ENCODE measurements around the gene RHOXF1. TPM values are rescaled to one million over a fixed set of nuclear protein-coding genes. Genes with fewer than 3 reads are reported as not detected.
"Not testable (repeated sequence)": the region's sequence is repeated elsewhere in the genome, so short reads cannot be mapped to it uniquely, and the experiment has no call there.

Gene RHOXF1
- total RNA-seq, 1 experiment from 2014 or later: 0.41 TPM

- ChIA-PET CTCF (no interaction called here), POLR2A (no interaction called here)
- intact Hi-C loops (cut with micrococcal nuclease; ENCODE audit: unreplicated experiment) (no loop called here), in situ Hi-C loops (cut with HindIII; ENCODE audit: low pct_unique_long_range_greater_than_20kb, low sequenced_read_pairs) (no loop called here)
- Histone ChIP-seq H3K4me1 (ENCODE audit: control insufficient read depth, insufficient read depth, low read length) (no peaks in the 10 kb centered on the region), H3K36me3 (ENCODE audit: control insufficient read depth, insufficient read depth, low read length) (no peaks in the 10 kb centered on the region), H3K27ac (ENCODE audit: low read length) (no peak overlapping the region), H3K4me3 (ENCODE audit: low read depth in 2 of 2, low read length in 2 of 2) (no peak overlapping the region), H3K27me3 (ENCODE audit: control insufficient read depth, insufficient read depth, low read length) (no peaks in the 10 kb centered on the region), H3K9me3 (ENCODE audit: control insufficient read depth, insufficient read depth, low read depth, low read length) (no peaks in the 10 kb centered on the region)
- ATAC-seq (no peak), DNase-seq (ENCODE audit: low read depth, low spot score) (no peak)
- TF ChIP-seq POLR2AphosphoS5 (IDR thresholded peaks at IDR 0.05; ENCODE audit: low read depth, low read length) (no peak), SIN3A (IDR thresholded peaks at IDR 0.05; ENCODE audit: borderline replicate concordance, insufficient read depth, low read depth, low read length) (no peak), REST (IDR thresholded peaks at IDR 0.05; ENCODE audit: insufficient read depth in 1 of 2, low read depth in 2 of 2, low read length in 1 of 2) (no peak), TCF7L2 (IDR thresholded peaks at IDR 0.05; ENCODE audit: low read depth, low read length) (no peak), CTCF (IDR thresholded peaks at IDR 0.05) (no peak)
- no TSS peak for BruUV-seq (replicated peaks)
These were observed 31.8 kb upstream of the RHOXF1 start for GRCh38 chrX:120147537-120147936.

- H3K4me1 ChIP-seq (ENCODE audit: control insufficient read depth, insufficient read depth, low read length); H3K27me3 ChIP-seq (ENCODE audit: control insufficient read depth, insufficient read depth, low read length); H3K36me3 ChIP-seq (ENCODE audit: control insufficient read depth, insufficient read depth, low read length); DNase-seq (ENCODE audit: low read depth, low spot score); H3K27ac ChIP-seq (ENCODE audit: low read length); in situ Hi-C loops (cut with HindIII; ENCODE audit: low pct_unique_long_range_greater_than_20kb, low sequenced_read_pairs); H3K9me3 ChIP-seq (ENCODE audit: control insufficient read depth, insufficient read depth, low read depth, low read length); H3K4me3 ChIP-seq (ENCODE audit: low read depth in 2 of 2, low read length in 2 of 2); BruUV-seq (replicated peaks); POLR2A ChIA-PET; ATAC-seq; intact Hi-C loops (cut with micrococcal nuclease; ENCODE audit: unreplicated experiment); CTCF ChIA-PET: not testable (repeated sequence)
These were observed 30.6 kb upstream of the RHOXF1 start for GRCh38 chrX:120146323-120146722.

GRCh38 chrX:120145295-120145925 is 29.7 kb upstream of the RHOXF1 start:
- CTCF ChIA-PET: no interaction called here
- intact Hi-C loops (cut with micrococcal nuclease; ENCODE audit: unreplicated experiment) (no loop called here), in situ Hi-C loops (cut with HindIII; ENCODE audit: low pct_unique_long_range_greater_than_20kb, low sequenced_read_pairs) (no loop called here)
- TF ChIP-seq SIN3A (IDR thresholded peaks at IDR 0.05; ENCODE audit: borderline replicate concordance, insufficient read depth, low read depth, low read length) (no peak), POLR2AphosphoS5 (IDR thresholded peaks at IDR 0.05; ENCODE audit: low read depth, low read length) (no peak), REST (IDR thresholded peaks at IDR 0.05; ENCODE audit: insufficient read depth in 1 of 2, low read depth in 2 of 2, low read length in 1 of 2) (no peak), CTCF (IDR thresholded peaks at IDR 0.05) (no peak), TCF7L2 (IDR thresholded peaks at IDR 0.05; ENCODE audit: low read depth, low read length) (no peak)
- Histone ChIP-seq H3K36me3 (ENCODE audit: control insufficient read depth, insufficient read depth, low read length) (no peaks in the 10 kb centered on the region), H3K27ac (ENCODE audit: low read length) (no peak overlapping the region), H3K4me1 (ENCODE audit: control insufficient read depth, insufficient read depth, low read length) (no peaks in the 10 kb centered on the region), H3K27me3 (ENCODE audit: control insufficient read depth, insufficient read depth, low read length) (no peaks in the 10 kb centered on the region), H3K9me3 (ENCODE audit: control insufficient read depth, insufficient read depth, low read depth, low read length) (no peaks in the 10 kb centered on the region), H3K4me3 (ENCODE audit: low read depth in 2 of 2, low read length in 2 of 2) (no peak overlapping the region)
- BruUV-seq (replicated peaks): no TSS peak
- DNase-seq (ENCODE audit: low read depth, low spot score): no peak
- POLR2A ChIA-PET: no interaction called here
- no peak for ATAC-seq

Measured in Panc1 (cell line).